Hippocampal formation (tissue), 2 donors: ENCODE results near the gene HIF3A.

ENCODE experiments used
- DNase-seq, 2 donors: peaks; one replicate each; lab custom pipeline; 2025; lab: John Stamatoyannopoulos, UW

The HIF3A gene

DNA sequence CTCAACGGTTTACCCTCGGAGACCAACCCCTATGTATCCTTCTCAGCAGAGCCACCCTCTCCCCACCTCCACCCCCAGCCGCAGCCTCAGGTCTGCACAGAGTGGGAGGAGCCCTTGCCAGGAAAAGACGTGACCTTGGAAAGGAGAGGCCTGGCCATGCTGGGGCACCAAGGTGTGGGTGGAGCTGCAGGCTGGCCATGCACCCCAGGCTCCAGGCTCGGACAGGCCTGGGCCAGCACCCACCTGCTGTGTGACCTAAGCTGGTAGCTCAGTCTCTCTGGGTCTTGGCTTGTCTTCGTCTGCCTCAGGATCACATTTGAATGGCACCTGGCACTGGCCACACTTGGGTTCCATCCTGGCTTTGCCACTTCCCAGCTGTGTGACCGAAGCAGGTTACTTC is 87.0 kb downstream of the HIF3A start:
- no peak for DNase-seq

DNA sequence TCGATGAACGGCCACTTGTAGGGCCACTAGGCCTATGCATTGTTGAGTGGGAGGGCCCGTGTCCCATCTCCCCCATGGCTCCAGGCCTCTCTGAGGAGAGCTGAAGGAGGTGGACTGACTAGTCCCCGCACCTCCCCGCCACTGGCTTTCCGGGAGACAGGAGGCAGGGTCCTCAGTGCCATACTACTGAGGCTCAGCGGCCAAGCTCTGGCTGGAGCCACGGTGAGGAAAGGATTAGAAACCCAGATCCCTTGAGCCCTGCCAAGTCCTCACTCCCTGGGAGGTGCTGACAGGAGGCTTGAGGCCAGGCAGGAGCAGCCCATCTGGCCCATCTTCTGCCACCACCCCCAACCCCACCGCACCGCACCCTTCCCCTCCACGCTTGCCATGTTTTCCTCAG is 87.6 kb downstream of the HIF3A start:
- DNase-seq: no peak

DNA sequence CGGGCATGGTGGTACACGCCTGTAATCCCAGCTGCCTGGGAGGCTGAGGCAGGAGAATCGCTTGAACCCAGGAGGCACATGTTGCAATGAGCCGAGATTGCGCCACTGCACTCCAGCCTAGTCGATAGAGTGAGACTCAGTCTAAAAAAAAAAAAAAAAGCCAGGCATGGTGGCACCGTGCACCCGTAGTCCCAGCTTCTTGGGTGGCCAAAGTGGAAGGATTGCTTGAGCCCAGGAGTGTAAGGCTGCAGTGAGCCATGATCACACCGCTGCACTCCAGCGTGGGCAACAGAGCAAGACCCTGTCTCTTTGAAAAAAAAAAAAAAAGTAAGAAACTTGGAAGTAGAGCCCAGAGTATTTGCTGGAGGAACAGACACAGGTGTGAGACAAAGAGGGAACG is 88.8 kb downstream of the HIF3A start:
- no peak for DNase-seq

DNA sequence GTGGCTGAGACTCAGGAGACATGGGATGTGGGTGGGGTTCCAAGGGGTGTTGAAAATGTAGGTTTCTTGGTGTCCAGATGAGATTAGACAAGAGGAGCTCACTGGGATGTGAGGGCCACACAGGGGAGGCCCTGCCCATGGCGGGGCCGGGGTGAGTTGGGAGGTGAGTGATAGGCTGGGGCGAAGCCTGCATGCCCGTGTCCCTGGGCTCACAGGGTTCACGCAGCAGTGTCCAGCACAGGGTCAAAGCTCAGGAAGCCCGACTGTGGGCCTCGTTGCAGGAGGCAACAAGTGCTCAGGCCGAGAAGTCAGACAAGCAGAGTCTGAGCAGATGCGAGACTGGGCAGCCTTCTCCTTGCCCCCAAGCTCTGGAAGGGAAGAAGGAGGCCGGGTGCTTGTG is 89.3 kb downstream of the HIF3A start:
- DNase-seq: no peak

DNA sequence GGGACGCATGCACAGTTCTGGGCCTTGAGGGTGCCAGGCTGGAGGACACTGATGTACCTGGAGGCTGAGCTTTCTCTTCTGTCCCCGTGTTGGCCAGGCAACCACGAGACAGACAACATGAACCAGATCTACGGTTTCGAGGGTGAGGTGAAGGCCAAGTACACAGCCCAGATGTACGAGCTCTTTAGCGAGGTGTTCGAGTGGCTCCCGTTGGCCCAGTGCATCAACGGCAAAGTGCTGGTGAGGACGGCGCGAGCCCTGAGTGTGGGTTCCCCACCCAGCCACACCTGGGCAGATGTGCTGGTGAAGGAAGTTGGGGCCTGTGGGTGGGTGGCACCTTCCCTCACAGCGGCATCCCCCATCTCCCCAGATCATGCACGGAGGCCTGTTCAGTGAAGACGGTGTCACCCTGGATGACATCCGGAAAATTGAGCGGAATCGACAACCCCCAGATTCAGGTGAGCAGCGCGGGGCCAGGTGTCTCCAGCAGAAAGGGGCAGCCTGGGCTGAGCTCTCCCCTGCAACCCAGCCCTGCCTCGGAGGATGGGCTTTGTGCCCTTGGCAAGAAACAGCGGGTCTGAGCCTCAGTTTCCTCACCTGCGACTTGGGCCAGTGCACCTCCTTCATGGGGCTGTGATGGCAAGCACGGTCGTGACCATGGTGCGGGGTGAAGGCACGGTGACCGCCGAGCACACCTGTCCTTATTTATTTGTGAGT is 90.3 kb downstream of the HIF3A start:
- DNase-seq: no peak

DNA sequence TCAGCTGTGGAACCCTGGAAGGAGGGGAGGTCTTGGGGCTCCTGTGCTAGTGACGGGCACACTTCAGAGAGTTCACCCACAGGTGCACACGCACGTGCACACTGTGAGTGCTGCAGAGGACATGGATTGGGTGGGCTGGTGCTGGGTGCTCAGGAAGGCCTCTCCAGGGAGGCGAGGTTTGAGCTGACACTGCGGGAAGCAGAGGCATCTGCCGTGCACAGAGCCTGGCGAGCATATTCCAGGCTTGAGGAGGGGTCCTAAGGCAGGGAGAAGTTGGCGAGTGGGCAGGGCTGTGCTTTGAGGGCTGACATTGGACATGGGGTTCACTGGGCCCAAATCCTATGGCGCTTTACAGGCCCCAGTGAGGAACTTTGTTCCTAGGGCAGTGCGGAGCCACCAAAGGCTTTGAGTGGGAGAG is 90.9 kb downstream of the HIF3A start:
- no peak for DNase-seq

DNA sequence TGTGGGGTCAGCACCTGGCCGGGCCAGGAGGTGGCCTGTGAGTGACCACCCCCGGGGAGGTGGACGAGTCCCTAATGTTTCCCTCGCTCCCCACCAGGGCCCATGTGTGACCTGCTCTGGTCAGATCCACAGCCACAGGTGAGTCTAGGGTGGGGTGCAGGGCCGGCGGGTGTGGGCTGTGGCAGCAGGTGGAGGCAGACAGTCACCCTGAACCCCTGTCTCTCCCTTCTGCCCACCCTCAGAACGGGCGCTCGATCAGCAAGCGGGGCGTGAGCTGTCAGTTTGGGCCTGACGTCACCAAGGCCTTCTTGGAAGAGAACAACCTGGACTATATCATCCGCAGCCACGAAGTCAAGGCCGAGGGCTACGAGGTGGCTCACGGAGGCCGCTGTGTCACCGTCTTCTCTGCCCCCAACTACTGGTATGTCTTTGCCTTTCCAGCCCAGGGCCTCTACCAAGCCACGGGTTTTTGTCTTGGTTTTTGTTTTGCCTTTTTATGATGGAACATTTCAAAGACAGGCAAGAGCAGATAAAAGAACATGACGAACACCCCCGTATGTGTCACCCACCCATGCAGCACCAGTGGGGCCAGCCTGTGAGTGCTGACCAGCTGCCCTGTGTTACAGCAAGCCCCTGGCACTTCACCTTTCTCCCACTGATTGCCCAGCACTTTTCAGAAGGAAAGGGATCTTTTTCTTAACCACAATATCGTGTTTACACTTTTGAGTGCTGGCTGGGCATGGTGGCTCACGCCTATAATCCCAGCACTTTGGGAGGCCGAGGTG is 91.7 kb downstream of the HIF3A start:
- DNase-seq: no peak

DNA sequence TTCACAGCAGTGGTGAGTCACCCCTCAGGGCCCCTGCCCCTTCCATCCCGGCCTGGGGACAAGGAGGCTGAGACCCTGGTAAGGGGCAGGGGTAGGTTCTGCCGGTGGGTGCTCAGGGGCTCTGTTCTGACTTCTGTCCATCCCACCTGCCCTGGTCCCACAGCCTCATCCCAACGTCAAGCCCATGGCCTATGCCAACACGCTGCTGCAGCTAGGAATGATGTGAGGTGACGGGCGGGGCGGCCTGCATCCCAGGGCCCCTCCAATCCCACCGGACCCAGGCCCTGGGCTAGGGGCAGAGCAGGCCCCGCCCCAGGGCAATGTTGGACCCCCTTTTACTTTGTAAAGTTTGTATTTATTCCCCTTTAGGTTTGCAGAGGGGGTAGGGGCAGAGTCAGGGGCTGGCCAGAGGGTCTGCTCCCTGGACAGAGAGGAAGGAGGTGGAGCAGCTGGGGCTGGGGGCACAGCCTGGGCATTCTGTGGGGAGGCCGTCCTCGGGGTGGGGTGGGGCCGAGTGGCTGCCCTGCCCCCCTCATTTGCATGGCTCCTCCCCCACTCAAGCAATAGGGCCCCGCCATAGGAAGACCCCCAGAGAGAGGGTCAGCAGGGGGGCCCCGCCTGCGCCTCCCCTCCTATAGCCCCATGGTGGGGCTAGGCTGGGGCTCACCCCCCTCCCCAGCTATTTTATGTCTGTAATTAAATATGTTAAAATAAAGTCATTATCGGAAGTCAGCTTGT is 93.4 kb downstream of the HIF3A start:
- no peak for DNase-seq

DNA sequence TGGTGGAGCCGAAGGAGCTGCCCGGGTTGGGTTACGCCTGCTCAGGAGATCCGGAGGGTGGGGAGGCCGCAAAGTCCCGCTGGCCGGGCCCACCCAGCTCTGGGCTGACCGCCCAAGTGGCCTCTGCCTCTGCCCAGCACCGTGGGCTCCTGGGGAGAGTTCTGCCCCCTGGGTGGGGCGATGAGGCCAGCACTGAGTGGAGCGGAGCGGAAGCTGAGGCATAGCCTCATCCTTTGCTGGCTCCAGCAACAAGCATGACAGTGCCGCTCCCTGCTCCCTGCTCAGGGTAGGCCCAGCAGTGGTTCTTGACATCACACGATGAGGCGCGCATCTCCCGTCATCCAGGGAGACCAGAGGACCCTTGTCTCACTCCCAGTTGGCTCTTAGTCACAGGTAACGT is 94.0 kb downstream of the HIF3A start:
- DNase-seq: no peak

DNA sequence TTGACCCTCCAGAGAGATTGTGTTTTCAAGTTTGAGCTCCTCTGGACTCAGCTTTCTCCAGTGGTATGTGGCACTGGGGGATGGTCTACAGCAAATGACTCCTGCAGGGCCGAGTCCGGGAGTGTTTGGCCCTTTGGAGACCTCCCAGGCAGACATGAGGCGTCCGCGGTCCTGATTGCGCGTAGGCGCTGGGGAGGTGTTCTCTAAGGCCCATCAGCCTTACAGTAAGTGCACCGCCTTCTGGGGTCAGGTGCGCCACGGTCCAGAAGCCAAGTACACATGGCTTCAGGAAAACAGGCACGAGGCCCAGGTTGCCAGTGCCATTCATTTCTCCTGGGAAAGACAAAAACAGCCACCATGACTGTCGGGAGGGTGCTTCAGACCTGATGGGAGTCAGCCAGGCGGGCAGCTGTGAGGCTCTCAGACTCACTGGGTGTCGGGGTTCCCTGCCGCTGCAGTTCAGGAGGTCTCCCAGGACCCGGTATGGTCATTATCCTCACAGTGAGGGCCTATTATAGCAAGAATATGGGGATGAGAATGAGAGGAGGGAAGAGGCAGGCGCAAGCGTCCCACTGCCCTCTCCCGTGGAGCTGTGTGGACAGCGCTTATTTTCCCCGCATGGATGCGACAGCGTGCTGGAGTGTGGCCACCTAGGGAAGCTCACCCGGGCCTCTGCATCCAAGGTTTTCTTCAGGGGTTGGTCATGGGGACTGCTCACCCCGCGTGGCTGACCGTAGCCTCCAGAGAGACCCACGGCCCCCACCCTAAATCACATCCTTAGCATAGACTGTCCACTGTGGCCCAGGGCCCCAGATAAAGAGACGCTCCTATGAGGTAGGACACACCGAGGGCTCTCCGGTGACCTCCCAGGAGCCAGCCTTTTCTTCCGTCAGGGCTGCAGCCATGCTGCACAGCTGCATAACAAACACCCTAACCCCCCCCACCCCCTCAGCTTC is 94.7 kb downstream of the HIF3A start:
- DNase-seq: no peak

DNA sequence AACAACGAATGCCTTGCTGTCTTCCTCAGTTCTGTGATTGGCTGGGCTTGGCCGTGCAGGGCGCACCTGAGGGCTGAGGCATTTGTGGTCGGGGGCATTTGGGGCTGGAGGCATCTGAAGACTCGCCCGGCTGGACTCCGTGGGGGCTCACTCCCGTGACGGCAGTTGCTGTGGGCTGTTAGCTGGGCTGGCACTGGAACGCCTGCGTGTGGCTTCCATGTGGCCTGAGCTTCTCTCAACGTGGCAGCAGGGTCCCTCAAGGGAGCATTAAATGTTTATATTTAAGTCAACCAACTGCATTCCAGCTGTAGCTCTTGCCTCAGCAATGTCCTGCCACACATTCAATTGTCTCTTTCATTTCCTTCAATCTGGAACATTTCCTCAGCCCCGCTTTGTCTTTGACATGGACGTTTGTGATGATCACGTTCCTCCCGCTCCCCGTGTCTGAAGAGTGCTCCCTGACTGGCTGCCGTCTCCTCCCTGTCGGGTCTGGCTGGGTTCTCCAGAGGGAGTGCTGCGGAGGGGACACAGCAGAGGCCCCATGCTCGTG is 95.5 kb downstream of the HIF3A start:
- no peak for DNase-seq

DNA sequence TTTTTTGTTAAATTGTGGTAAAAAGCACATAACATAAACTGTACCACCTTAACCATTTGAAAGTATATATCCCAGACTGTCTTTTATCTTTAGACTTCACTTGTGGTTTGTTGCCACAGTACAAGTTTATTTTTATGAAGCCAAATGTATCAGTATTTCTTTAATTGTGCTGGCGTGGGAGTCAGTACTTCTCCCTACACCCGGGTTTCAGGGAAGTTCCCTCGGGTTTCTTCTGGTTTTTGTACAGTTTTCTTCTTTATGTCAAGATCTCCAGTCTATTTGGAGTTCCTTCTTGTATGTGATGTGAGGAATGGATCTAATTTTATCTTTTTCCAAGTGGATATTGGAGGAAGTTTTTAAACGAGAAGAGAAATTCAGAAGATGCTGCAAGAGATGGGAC is 96.0 kb downstream of the HIF3A start:
- DNase-seq: no peak
